Loucy (cell line): Measurements from ENCODE around the gene HOXA9.
A peak's percentile ranks its signal among the peaks of the same experiment; 100 is the strongest.

Experiments
- H2AFZ ChIP-seq: fragments of 200-600 bp; sonication (generic); 2 replicates; pipeline ENCODE4 v1.6.0; 2016; ENCODE audit warnings: antibody characterized with exemption, mild to moderate bottlenecking, low read length, moderate library complexity
- H3F3A ChIP-seq: fragments of 200-600 bp; 2 replicates; pipeline ENCODE4 v1.6.0; 2016; ENCODE audit warnings: antibody characterized with exemption, low read depth, mild to moderate bottlenecking
- H3K27me3 ChIP-seq: fragments of 200-600 bp; sonication (generic); 2 replicates; pipeline ENCODE4 v1.6.1; 2014; ENCODE audit warnings: low read length, mild to moderate bottlenecking; ENCODE audit not compliant: insufficient read depth, poor library complexity, severe bottlenecking
- H3K36me3 ChIP-seq: fragments of 200-600 bp; sonication (generic); 2 replicates; pipeline ENCODE4 v1.6.1; 2016; ENCODE audit warnings: low read length; ENCODE audit not compliant: insufficient read depth
- H3K4me1 ChIP-seq: fragments of 200-600 bp; sonication (generic); 2 replicates; pipeline ENCODE4 v1.5.1; 2014; ENCODE audit warnings: low read length, mild to moderate bottlenecking; ENCODE audit not compliant: insufficient read depth, poor library complexity, severe bottlenecking
- H3K4me2 ChIP-seq: fragments of 200-600 bp; sonication (generic); 2 replicates; pipeline ENCODE4 v1.6.0; 2014; ENCODE audit warnings: antibody characterized with exemption, low read length, low read depth, mild to moderate bottlenecking; ENCODE audit not compliant: poor library complexity, severe bottlenecking
- H3K4me3 ChIP-seq: fragments of 200-600 bp; sonication (generic); 2 replicates; pipeline ENCODE4 v1.5.1; 2014; ENCODE audit warnings: low read length, mild to moderate bottlenecking, mixed read lengths; ENCODE audit not compliant: poor library complexity, severe bottlenecking
- H3K79me2 ChIP-seq: fragments of 200-600 bp; sonication (generic); 2 replicates; pipeline ENCODE4 v1.6.1; 2014; ENCODE audit warnings: low read length; ENCODE audit not compliant: insufficient read depth
- H3K9ac ChIP-seq: fragments of 200-600 bp; sonication (generic); 2 replicates; pipeline ENCODE4 v1.6.0; 2014; ENCODE audit warnings: mild to moderate bottlenecking, low read depth, low read length, moderate library complexity; ENCODE audit not compliant: poor library complexity, severe bottlenecking
- H3K9me2 ChIP-seq: fragments of 200-600 bp; sonication (generic); replicated peaks from 2 replicates; pipeline ENCODE4 v1.6.1; 2016; ENCODE audit warnings: low read depth, low read length, mixed read lengths
- H3K9me3 ChIP-seq: fragments of 200-600 bp; sonication (generic); 2 replicates; pipeline ENCODE4 v1.6.1; 2014; ENCODE audit warnings: mild to moderate bottlenecking, antibody characterized with exemption, low read length, low read depth; ENCODE audit not compliant: insufficient read depth
- H4K20me1 ChIP-seq: fragments of 200-600 bp; sonication (generic); 2 replicates; pipeline ENCODE4 v1.6.0; 2014; ENCODE audit warnings: antibody characterized with exemption, low read length, mild to moderate bottlenecking; ENCODE audit not compliant: insufficient read depth, poor library complexity, severe bottlenecking
- EZH2phosphoT487 ChIP-seq: fragments of 200-600 bp; IDR thresholded peaks from 2 replicates; pipeline ENCODE4 v1.6.1; 2018; ENCODE audit warnings: antibody characterized with exemption, mild to moderate bottlenecking, moderate library complexity, borderline replicate concordance
- TF ChIP-seq, protein P1 (sequence below): fragments of 200-600 bp; sonication (generic); conservative IDR thresholded peaks from 2 replicates; pipeline ENCODE4 v1.5.1; 2014; ENCODE audit warnings: mild to moderate bottlenecking, antibody characterized with exemption, low read length

Gene HOXA9

DNA sequence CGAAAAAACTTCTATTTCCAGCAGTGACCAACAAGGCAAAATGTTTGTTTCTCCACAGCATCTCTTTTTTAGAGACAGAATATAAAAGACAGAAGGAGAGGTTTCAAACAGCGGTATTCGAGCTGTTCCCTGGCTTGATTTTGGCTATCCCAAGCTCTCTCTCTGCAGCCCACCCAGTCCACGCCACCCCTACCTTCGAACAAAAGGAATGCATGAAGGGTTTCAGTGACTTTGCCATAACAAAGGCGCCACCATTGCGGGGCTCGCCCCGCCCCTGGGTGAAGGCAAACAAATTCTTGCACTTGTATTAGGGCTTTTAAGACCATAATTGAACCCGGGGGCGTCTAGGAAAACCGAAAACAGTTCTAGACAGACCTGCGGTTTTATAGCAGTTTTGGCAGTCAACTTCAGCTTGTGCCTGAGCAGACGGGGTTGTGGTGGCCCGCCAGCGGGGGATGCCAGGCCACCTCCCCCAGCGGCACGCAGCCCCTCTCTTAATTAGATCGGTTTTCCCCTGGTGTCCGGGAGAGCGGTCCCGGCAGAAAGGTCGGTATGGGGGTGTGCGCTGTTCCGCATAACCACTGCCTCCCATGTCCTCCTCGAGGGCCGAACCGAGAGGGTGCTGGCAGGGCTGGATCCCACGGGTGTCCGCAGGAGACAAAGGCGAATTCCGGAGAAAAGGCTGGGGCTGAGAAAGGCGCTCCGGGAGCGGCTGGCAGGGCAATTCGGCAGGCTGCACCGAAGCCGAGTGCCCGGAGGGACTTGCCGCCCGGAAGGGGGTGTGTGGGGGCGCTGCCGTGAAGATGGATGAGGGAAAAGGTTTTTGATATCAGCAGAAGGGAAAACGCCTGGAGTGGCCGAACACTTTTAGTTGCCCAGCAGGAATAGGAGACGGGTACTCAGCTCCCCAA is 22.4 kb upstream of the HOXA9 start:
- no peak overlapping the region for H2AFZ ChIP-seq
- H3K27me3 ChIP-seq = peaks cover 38% of the 10 kb centered on the region
- TF ChIP-seq, protein P1, sequence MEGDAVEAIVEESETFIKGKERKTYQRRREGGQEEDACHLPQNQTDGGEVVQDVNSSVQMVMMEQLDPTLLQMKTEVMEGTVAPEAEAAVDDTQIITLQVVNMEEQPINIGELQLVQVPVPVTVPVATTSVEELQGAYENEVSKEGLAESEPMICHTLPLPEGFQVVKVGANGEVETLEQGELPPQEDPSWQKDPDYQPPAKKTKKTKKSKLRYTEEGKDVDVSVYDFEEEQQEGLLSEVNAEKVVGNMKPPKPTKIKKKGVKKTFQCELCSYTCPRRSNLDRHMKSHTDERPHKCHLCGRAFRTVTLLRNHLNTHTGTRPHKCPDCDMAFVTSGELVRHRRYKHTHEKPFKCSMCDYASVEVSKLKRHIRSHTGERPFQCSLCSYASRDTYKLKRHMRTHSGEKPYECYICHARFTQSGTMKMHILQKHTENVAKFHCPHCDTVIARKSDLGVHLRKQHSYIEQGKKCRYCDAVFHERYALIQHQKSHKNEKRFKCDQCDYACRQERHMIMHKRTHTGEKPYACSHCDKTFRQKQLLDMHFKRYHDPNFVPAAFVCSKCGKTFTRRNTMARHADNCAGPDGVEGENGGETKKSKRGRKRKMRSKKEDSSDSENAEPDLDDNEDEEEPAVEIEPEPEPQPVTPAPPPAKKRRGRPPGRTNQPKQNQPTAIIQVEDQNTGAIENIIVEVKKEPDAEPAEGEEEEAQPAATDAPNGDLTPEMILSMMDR = no peak; the same call in 1 of the 2 replicates
- TF ChIP-seq EZH2phosphoT487 = no peak
- H3K9me2 ChIP-seq = no peaks in the 10 kb centered on the region
- H3K4me2 ChIP-seq = peak overlapping the region; percentile 98
- peaks cover 48% of the 10 kb centered on the region for H3K4me1 ChIP-seq
- H3K9ac ChIP-seq = peak overlapping the region; percentile 99
- peak overlapping the region; percentile 91 for H3K4me3 ChIP-seq
- H3F3A ChIP-seq = no peaks in the 10 kb centered on the region
- peaks cover 37% of the 10 kb centered on the region for H4K20me1 ChIP-seq
- H3K79me2 ChIP-seq = peaks cover 100% of the 10 kb centered on the region
- peaks cover 3% of the 10 kb centered on the region; the same call in 1 of the 2 replicates for H3K36me3 ChIP-seq
- no peaks in the 10 kb centered on the region for H3K9me3 ChIP-seq

DNA sequence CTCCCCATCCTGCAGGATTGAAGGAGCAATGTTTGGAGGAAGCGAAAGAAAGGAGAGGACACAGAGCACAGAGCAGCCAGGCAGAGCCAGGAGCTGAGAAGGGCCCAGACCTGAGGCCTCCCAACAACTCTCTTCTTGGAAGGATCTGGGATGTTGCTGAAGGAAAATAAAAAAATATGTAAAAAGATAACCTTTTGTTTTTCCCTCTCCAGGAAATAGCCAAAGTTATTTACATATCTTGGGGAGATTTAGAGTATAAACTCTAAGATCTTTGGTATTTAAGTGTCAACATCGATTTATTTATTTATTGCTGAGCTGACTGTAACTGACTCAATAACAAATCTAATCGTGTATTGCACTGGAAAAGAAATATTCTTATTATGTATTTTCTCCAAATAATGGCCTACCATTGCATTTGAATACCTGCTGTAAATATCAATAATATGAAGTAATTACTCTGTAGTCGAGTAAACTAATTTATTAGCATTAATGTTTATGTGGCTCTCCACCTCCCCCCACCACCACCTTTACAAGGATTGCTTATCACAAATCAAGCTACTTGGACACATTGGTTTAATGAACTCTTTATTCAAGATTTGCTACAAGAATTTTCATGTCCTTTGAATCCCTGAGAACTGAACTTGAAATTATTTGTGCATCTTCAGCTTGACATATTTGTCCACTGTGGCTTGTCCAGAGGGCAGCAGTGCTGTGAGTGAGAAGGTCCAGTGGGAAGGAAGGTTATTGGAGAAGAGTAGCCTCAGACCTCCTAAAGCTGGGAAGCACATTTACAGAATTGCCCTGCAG is 21.5 kb upstream of the HOXA9 start:
- peak overlapping the region; percentile 98 for H3K4me2 ChIP-seq
- peak overlapping the region; percentile 99 for H3K9ac ChIP-seq
- 0 out of 2 replicates have a peak, but pooled peaks cover 3% of the 10 kb centered on the region for H3K36me3 ChIP-seq
- H3K79me2 ChIP-seq = peaks cover 100% of the 10 kb centered on the region
- no peaks in the 10 kb centered on the region for H3K9me2 ChIP-seq
- peaks cover 56% of the 10 kb centered on the region for H3K4me1 ChIP-seq
- H3K9me3 ChIP-seq = no peaks in the 10 kb centered on the region
- H4K20me1 ChIP-seq = peaks cover 44% of the 10 kb centered on the region
- TF ChIP-seq, protein P1 = no peak
- TF ChIP-seq EZH2phosphoT487 = no peak
- peaks cover 37% of the 10 kb centered on the region for H3K27me3 ChIP-seq
- H3F3A ChIP-seq = no peaks in the 10 kb centered on the region
- no peak overlapping the region for H2AFZ ChIP-seq
- peak overlapping the region; percentile 91 for H3K4me3 ChIP-seq

DNA sequence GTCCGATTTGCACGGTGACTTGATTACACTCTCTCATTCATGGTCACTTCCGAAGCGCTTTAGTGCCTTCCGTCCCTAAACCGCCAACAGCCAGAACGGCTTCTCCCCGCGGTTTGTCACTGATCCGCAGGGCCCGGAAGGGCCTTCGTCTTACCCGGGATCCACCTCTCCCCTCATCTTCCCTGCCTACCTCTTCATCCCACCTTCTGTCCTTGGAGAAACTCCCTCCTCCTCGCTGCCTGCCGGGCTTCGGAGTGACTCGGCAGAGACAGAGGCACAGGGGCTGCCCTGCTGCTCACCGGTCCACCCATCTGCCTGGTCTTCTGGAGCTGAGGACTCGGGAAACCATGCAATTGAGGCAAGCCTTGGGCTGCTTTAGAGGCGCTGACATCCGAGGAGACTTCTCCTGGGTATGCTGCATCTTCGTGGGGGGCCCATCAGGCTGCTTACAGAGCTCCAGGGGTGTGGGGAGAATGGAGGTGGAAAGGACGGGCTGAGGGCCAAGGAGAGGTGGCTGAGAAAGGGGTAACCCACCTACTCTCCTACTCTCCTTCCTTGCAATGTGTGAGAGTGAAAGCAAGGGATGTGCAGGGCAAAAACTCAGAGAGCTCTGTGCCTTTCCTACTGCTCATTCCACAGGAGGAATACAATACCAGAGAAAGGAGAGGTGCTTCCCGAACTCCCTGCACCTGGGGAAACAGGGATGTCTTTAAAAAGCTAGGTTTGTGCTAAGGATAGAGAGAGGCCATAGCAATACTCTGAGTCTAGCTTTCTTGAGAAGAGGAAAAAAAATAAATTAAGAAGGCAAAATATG is 20.7 kb upstream of the HOXA9 start:
- H3K9me3 ChIP-seq = no peaks in the 10 kb centered on the region
- H3K4me2 ChIP-seq = peak overlapping the region; percentile 98
- peaks cover 31% of the 10 kb centered on the region for H3K27me3 ChIP-seq
- H3K9ac ChIP-seq = peak overlapping the region; percentile 99
- H3K4me1 ChIP-seq = peaks cover 58% of the 10 kb centered on the region
- no peak overlapping the region for H2AFZ ChIP-seq
- no peaks in the 10 kb centered on the region for H3K36me3 ChIP-seq
- peaks cover 2% of the 10 kb centered on the region; the same call in 1 of the 2 replicates for H3F3A ChIP-seq
- no peak for TF ChIP-seq EZH2phosphoT487
- TF ChIP-seq, protein P1 = no peak
- peaks cover 45% of the 10 kb centered on the region for H4K20me1 ChIP-seq
- no peaks in the 10 kb centered on the region for H3K9me2 ChIP-seq
- H3K4me3 ChIP-seq = peak overlapping the region; percentile 91
- H3K79me2 ChIP-seq = peaks cover 100% of the 10 kb centered on the region
